Measurements from ENCODE around the gene MLX. TPM values are rescaled to one million over a fixed set of nuclear protein-coding genes. Genes with fewer than 3 reads are reported as not detected.

MLX gene
- total and polyA plus RNA-seq, 2 of the 8 experiments (the other 6 are each of a cell fraction or from before 2014, with no cell fraction given) = 27.0 to 27.5 TPM

GRCh38 chr17:42590886-42591285 lies 24.0 kb downstream of the MLX start:
- Histone ChIP-seq H3K56ac (replicated peaks; ENCODE audit: insufficient read length, low read depth, low read length) (no peak overlapping the region), H3K23ac (ENCODE audit: insufficient read length) (no peak overlapping the region), H3K4ac (replicated peaks; ENCODE audit: insufficient read length, low read depth, low read length) (no peak overlapping the region), H2AFZ (ENCODE audit: low read length) (no peak overlapping the region), H2BK5ac (ENCODE audit: low read depth, low read length) (no peak overlapping the region), H2BK15ac (ENCODE audit: low read length) (no peak overlapping the region), H2AK5ac (ENCODE audit: low read depth, low read length) (no peak overlapping the region), H3K79me1 (ENCODE audit: low read depth, low read length) (peaks cover 2% of the 10 kb centered on the region; the same call in 1 of the 2 replicates), H3K79me2 (ENCODE audit: control insufficient read depth in 1 of 2, insufficient read depth in 2 of 2, low read length in 2 of 2) (no peaks in the 10 kb centered on the region), H3K27me3 (replicated peaks in 1 of 4; ENCODE audit: control insufficient read depth in 3 of 4, extremely low read depth in 1 of 4, insufficient read depth in 3 of 4, low read length in 3 of 4) (no peaks in the 10 kb centered on the region), H3K23me2 (ENCODE audit: low read depth, low read length) (no peaks in the 10 kb centered on the region), H3K14ac (ENCODE audit: insufficient read length) (no peak overlapping the region), H2BK12ac (ENCODE audit: low read depth, low read length) (no peak overlapping the region), H2BK20ac (ENCODE audit: low read length) (no peak overlapping the region), H3K4me1 (replicated peaks in 1 of 4; ENCODE audit: control insufficient read depth in 3 of 4, insufficient read depth in 4 of 4, low read length in 3 of 4) (no peaks in the 10 kb centered on the region), H3K18ac (ENCODE audit: extremely low read depth, low read length) (no peak overlapping the region), H4K20me1 (replicated peaks in 1 of 2; ENCODE audit: control insufficient read depth in 1 of 2, insufficient read depth in 2 of 2, low read length in 2 of 2) (peaks cover 0 to 2% of the 10 kb centered on the region in 2 experiments), H2BK120ac (replicated peaks; ENCODE audit: low read depth, low read length) (no peak overlapping the region), H3K36me3 (ENCODE audit: control insufficient read depth in 2 of 4, insufficient read depth in 4 of 4, low read length in 3 of 4) (peaks cover 0 to 25% (median under 1%) of the 10 kb centered on the region in 4 experiments; a peak in 3 of 8 replicates), H3K9ac (replicated peaks in 1 of 4; ENCODE audit: extremely low read depth in 1 of 4, low read depth in 3 of 4, low read length in 3 of 4) (no peak overlapping the region; a peak in 1 of 7 replicates), H3K9me3 (ENCODE audit: insufficient read depth in 2 of 2, low read depth in 1 of 2, low read length in 1 of 2) (no peaks in the 10 kb centered on the region), H3K4me2 (ENCODE audit: insufficient read depth in 1 of 2, low read depth in 2 of 2, low read length in 2 of 2) (no peak overlapping the region), H4K91ac (replicated peaks; ENCODE audit: insufficient read length, low read length) (no peak overlapping the region), H3K27ac (ENCODE audit: low read depth, low read length) (no peak overlapping the region), H4K5ac (ENCODE audit: insufficient read length, low read depth, low read length) (no peak overlapping the region), H3K4me3 (ENCODE audit: extremely low read depth in 1 of 4, insufficient read depth in 2 of 4, low read depth in 3 of 4, low read length in 4 of 4) (no peak overlapping the region), H4K8ac (ENCODE audit: extremely low read depth, insufficient read depth, low read length) (no peak overlapping the region)
- ChIA-PET CTCF (ENCODE audit: partially characterized antibody) (interaction anchor here (1.2 to 4.3 kb wide), 2 partner anchors 9 to 13 kb away, joined by 3 to 15 read pairs; partner anchors contain the start of gene PSMC3IP), POLR2A (ENCODE audit: partially characterized antibody) (no interaction called here)
- FAIRE-seq = no peak
- no peak for DNase-seq (ENCODE audit: low read depth in 1 of 2, low spot score in 2 of 2)
- TF ChIP-seq RNF2 (IDR thresholded peaks at IDR 0.05; ENCODE audit: borderline replicate concordance, low read depth, low read length, missing control alignments, poor library complexity, severe bottlenecking) (no peak), TAF1 (IDR thresholded peaks at IDR 0.05; ENCODE audit: low read depth, low read length) (no peak), GABPA (IDR thresholded peaks at IDR 0.05; ENCODE audit: borderline replicate concordance, insufficient read depth, low read length) (no peak), SRF (IDR thresholded peaks at IDR 0.05; ENCODE audit: low read depth, low read length) (no peak), POLR2AphosphoS5 (IDR thresholded peaks at IDR 0.05; ENCODE audit: low read depth, low read length) (no peak), HDAC2 (IDR thresholded peaks at IDR 0.05; ENCODE audit: borderline replicate concordance in 1 of 2, low read depth in 2 of 2, low read length in 2 of 2) (no peak)
- 100% methylated on average over 2 of the region's 2 CpGs; no CpG with 5 or more reads in 1 of the 2 experiments for WGBS, 2 experiments (ENCODE audit: extremely low coverage in 1 of 2, insufficient coverage in 1 of 2, insufficient read length in 1 of 2, insufficient replicate concordance in 2 of 2, low coverage in 1 of 2, low lambda C conversion rate in 2 of 2, missing lambda C conversion rate in 1 of 2)
